ENCODE data around the gene ASB16. TPM values are rescaled to one million over a fixed set of nuclear protein-coding genes. Genes with fewer than 3 reads are reported as not detected.

The ASB16 gene
- polyA plus RNA-seq, 1 of the 3 experiments (the other 2 are of a cell fraction) = not detected

DNA sequence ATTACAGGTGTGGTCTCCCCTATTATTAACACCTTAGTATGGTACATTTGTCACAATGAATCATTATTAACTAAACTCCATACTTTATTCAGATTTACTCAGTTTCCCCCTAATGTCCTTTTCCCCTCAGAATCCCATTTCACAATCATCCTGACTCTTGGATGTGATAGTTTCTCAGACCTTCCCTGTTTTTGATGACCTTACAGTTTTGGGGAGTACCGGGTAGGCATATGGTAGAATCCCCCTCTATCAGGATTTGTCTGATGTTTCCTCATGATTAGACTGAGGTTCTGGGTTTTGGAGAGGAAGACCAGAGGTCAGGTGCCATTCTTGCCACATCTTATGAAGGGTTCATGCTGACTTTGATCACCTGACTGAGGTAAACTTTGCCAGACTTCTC, 6.0 kb upstream of the ASB16 start:
- H3F3A ChIP-seq (replicated peaks; ENCODE audit: insufficient read depth) = peaks cover 3% of the 10 kb centered on the region
- H4K20me1 ChIP-seq (ENCODE audit: insufficient read depth) = no peaks in the 10 kb centered on the region
- CTCF ChIA-PET = interaction anchor here (1.8 kb wide), 1 partner anchor 14 kb away, joined by 8 read pairs; no protein-coding TSS in a partner anchor
- no peak overlapping the region for H3K4me3 ChIP-seq (ENCODE audit: low read depth in 2 of 2, low read length in 1 of 2)
- no peaks in the 10 kb centered on the region for H3K27me3 ChIP-seq (ENCODE audit: insufficient read depth)
- TF ChIP-seq RXRA (IDR thresholded peaks at IDR 0.05; ENCODE audit: borderline replicate concordance, low read depth) = no peak
- TF ChIP-seq SMC3 (IDR thresholded peaks at IDR 0.05; ENCODE audit: low read depth, low read length) = no peak
- TF ChIP-seq ELF1 (IDR thresholded peaks at IDR 0.05) = no peak
- no peak for TF ChIP-seq YY1 (IDR thresholded peaks at IDR 0.05; ENCODE audit: low read depth)
- TF ChIP-seq, protein P1, sequence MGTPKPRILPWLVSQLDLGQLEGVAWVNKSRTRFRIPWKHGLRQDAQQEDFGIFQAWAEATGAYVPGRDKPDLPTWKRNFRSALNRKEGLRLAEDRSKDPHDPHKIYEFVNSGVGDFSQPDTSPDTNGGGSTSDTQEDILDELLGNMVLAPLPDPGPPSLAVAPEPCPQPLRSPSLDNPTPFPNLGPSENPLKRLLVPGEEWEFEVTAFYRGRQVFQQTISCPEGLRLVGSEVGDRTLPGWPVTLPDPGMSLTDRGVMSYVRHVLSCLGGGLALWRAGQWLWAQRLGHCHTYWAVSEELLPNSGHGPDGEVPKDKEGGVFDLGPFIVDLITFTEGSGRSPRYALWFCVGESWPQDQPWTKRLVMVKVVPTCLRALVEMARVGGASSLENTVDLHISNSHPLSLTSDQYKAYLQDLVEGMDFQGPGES (IDR thresholded peaks at IDR 0.05; ENCODE audit: low read depth, low read length) = no peak
- TF ChIP-seq, protein P2, sequence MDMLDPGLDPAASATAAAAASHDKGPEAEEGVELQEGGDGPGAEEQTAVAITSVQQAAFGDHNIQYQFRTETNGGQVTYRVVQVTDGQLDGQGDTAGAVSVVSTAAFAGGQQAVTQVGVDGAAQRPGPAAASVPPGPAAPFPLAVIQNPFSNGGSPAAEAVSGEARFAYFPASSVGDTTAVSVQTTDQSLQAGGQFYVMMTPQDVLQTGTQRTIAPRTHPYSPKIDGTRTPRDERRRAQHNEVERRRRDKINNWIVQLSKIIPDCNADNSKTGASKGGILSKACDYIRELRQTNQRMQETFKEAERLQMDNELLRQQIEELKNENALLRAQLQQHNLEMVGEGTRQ (IDR thresholded peaks at IDR 0.05; ENCODE audit: borderline replicate concordance, low read depth, low read length) = no peak
- TF ChIP-seq, protein P3, sequence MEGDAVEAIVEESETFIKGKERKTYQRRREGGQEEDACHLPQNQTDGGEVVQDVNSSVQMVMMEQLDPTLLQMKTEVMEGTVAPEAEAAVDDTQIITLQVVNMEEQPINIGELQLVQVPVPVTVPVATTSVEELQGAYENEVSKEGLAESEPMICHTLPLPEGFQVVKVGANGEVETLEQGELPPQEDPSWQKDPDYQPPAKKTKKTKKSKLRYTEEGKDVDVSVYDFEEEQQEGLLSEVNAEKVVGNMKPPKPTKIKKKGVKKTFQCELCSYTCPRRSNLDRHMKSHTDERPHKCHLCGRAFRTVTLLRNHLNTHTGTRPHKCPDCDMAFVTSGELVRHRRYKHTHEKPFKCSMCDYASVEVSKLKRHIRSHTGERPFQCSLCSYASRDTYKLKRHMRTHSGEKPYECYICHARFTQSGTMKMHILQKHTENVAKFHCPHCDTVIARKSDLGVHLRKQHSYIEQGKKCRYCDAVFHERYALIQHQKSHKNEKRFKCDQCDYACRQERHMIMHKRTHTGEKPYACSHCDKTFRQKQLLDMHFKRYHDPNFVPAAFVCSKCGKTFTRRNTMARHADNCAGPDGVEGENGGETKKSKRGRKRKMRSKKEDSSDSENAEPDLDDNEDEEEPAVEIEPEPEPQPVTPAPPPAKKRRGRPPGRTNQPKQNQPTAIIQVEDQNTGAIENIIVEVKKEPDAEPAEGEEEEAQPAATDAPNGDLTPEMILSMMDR (IDR thresholded peaks at IDR 0.05) = no peak
- no peak for TF ChIP-seq JUND (IDR thresholded peaks at IDR 0.05)
- TF ChIP-seq RAD21 (IDR thresholded peaks at IDR 0.05; ENCODE audit: low read length) = no peak
- TF ChIP-seq TEAD4 (IDR thresholded peaks at IDR 0.05; ENCODE audit: borderline replicate concordance, insufficient read depth) = no peak
- no peak for TF ChIP-seq FOSL2 (IDR thresholded peaks at IDR 0.05; ENCODE audit: borderline replicate concordance, low read depth)
- TF ChIP-seq GATA2 (CRISPR knock-in tag; IDR thresholded peaks at IDR 0.05) = no peak
- TF ChIP-seq CHD2 (IDR thresholded peaks at IDR 0.05; ENCODE audit: low read length, partially characterized antibody) = no peak
- TF ChIP-seq, protein P4, sequence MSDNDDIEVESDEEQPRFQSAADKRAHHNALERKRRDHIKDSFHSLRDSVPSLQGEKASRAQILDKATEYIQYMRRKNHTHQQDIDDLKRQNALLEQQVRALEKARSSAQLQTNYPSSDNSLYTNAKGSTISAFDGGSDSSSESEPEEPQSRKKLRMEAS (IDR thresholded peaks at IDR 0.05; ENCODE audit: low read depth) = no peak
- TF ChIP-seq POLR2AphosphoS5 (IDR thresholded peaks at IDR 0.05; ENCODE audit: low read depth, low read length) = no peak
- TF ChIP-seq RCOR1 (IDR thresholded peaks at IDR 0.05; ENCODE audit: low read length) = no peak
- TF ChIP-seq TCF12 (IDR thresholded peaks at IDR 0.05) = no peak
- no peak overlapping the region for H2AFZ ChIP-seq (ENCODE audit: low read depth)
- no peak overlapping the region for H3K27ac ChIP-seq (ENCODE audit: low read depth in 2 of 2, low read length in 1 of 2)
- H3K9ac ChIP-seq = no peak overlapping the region
- no peaks in the 10 kb centered on the region for H3K9me2 ChIP-seq
- H3K79me2 ChIP-seq (ENCODE audit: insufficient read depth) = no peaks in the 10 kb centered on the region
- POLR2A ChIA-PET = no interaction called here
- H3K36me3 ChIP-seq (replicated peaks in 1 of 2; ENCODE audit: control insufficient read depth in 1 of 2, insufficient read depth in 2 of 2, low read length in 1 of 2) = no peaks in the 10 kb centered on the region
- no peak overlapping the region for H3K4me2 ChIP-seq
- peaks cover 0 to 3% of the 10 kb centered on the region in 2 experiments; a peak in 1 of 4 replicates for H3K4me1 ChIP-seq (ENCODE audit: control insufficient read depth in 1 of 2, insufficient read depth in 2 of 2, low read depth in 1 of 2, low read length in 1 of 2)
- WGBS (ENCODE audit: low lambda C conversion rate) = 100% methylated on average over 1 of the region's 1 CpG
- DNase-seq = no peak
- H3K9me3 ChIP-seq = no peaks in the 10 kb centered on the region

Data from SK-N-SH (cell line).